ENCODE data around the gene PIEZO2.
"Not testable (repeated sequence)": the region's sequence is repeated elsewhere in the genome, so short reads cannot be mapped to it uniquely, and the experiment has no call there.

The PIEZO2 gene

DNA sequence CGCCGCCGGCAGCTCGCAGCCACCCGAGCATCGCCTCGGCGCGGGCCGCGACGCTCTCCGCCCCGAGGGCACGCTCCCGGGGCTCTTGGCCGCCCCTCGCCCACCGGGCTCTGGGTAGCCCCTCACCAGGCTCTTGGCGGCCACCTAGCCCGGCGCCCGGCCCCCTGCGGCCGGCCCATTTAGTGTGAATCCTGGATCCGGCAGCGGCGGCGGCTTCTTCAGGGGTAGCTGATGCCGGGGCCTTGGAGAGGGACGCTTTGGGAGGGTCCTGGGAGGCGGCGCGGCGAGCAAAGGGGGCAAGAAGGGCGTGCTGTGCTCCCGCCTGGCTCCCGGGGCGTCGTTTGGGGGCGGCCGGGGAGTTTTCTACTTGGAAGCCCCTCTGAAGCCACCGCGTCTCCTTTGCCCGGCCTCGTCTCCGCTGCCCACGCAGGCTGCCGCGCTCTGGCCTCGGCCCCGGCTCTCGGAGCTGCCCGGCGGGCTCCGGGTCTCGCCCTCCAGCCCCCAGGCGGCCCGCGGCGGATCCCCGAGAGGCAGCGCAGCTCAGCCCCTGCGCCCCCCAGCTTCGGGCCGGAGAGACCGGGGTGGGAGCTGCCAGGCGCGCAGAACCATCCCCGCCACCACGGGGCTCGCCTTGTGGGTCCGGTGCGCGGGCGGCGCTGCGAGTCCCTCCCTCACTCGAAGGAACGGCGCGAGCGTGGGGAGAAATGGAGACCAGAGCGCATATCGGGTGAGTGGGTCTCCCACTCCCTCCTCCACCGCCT lies 509 bp downstream of the PIEZO2 start:
- DNase-seq (ENCODE audit: low spot score): peak; percentile 43

DNA sequence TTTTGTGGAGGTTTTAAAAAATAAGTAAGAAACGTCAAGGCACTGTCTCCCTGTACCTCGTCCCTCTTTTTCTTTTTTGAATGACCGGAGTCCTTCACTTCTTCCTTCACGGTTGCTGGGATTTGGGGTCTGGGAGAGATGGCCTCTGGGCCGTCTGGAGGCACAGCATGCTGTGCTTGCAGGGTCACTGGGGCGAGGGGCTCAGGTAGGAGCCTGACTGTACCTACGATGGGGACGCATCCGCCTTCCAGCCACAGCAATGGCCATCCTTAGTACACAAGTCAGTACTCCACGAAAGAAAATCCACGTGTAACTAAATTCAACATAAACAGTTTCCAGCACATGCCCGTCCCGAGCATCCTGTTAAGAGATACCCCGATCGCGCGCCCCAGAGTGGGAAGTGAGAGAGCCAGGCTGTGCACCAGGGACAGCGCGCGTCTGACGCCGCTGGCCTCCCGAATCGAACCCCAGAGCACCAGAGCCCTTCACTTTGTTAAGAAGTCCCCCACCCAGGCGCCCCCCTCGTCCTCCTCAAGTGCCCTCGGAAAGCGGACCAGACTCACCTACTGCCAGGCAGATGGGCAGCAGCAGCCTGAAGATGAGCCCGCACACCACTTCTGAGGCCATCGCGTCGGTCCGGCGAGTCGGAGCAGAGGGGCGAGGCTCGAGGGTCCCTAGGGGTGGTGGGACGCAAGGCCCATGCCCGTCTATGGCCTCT lies 1.2 kb downstream of the PIEZO2 start:
- DNase-seq (ENCODE audit: low spot score): no peak

- no peak for DNase-seq (ENCODE audit: low spot score)
Observed at GRCh38 chr18:11147371-11147951, 1.9 kb downstream of the PIEZO2 start.

GRCh38 chr18:11146947-11147345 lies 2.4 kb downstream of the PIEZO2 start:
- DNase-seq (ENCODE audit: low spot score): peak; percentile 16

GRCh38 chr18:11146238-11146946 lies 3.0 kb downstream of the PIEZO2 start:
- DNase-seq (ENCODE audit: low spot score): peak; percentile 22

DNA sequence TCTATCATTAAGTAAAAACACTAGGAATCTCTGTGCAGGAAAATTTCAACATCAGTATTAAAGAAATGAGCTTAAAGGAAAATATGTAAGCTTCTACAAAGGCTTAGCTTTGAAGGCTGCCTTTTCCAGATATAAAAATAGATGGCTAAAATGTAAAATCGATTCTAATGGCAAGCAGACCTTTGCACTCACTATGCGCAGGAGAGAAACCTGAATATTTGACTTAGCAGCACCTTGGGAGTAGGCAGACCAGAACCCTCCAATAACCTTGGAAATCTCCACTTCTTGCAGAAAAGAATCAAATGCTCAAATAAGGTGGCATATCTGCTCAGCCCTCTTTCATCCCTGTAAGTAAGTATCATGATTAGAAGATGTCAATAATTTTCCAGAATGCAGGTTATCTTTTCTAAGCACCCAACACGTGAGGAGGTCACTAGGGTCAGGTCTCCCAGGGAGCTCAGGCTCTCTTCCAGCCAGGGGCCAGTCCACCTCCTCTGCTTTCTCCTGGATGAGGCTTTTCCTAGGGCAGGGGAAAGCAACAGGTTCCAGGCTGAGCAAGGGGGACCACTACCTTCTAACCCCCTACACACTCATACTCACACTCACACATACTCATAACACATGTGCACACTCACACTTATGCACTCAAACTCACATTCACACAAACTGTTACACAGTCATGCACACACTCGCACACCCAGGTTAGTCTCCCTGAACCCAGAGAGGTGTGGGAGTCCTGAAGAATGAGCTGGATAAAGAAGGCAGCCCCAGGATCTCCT lies 3.8 kb downstream of the PIEZO2 start:
- DNase-seq (ENCODE audit: low spot score): no peak

DNA sequence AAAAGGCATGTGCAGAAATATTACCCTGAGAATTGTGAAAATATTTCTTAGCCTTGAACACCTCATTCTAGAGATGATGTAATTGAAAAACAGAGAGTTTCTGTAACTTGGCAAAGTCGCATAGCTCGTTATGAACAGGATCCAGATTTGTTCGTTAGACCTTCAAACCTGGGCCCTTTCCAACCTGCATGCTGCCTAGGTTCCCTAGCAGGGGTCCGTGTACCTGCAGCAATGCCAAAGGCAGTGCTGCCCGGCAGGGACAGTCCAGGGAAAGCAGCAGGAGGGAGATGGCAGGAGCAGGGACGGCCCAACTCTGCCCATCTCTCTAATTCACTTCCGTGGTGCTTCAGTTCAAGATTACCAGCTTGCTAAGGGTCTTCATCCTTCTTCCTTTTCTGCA lies 12.0 kb downstream of the PIEZO2 start:
- DNase-seq (ENCODE audit: low spot score): no peak

GRCh38 chr18:11136241-11136640 lies 13.1 kb downstream of the PIEZO2 start:
- no peak for DNase-seq (ENCODE audit: low spot score)

DNA sequence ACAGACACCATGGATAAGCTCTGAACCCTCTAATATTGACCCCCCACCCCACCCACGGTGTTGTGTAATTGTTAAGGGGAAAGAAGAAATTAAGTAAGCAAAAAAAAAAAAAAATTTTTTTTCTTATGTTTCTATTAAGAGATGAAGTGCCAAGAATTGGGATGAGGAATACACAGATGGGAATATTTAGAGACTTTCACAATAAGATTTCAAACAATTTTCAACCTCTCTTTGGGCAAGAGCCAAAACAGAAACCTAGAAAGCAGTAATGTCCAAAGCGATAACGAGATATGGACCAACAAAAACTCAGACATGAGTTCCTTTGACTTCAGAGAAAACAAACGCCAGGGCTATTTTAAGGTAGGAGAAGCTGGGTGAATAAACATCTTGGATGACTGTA lies 14.4 kb downstream of the PIEZO2 start:
- no peak for DNase-seq (ENCODE audit: low spot score)

DNA sequence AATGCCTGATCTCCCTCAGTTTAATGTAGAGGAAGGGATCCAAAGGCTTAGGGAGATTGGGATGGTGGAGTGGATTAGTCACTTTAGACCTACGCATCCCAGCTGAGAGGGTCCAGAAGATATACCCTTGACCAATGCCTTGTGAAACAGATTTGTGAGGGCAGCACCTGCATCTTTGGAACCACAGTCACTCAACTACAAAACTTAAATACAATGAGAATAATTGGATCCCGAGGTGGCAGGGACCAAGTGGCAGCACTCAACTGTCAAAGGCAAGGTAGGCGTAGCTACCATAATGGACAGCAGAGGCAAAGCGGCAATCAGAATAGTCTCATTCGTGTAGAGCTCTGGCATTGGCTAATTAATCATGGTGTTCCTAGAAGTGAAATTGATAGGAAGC lies 20.3 kb downstream of the PIEZO2 start:
- not testable (repeated sequence) for DNase-seq (ENCODE audit: low spot score)

DNA sequence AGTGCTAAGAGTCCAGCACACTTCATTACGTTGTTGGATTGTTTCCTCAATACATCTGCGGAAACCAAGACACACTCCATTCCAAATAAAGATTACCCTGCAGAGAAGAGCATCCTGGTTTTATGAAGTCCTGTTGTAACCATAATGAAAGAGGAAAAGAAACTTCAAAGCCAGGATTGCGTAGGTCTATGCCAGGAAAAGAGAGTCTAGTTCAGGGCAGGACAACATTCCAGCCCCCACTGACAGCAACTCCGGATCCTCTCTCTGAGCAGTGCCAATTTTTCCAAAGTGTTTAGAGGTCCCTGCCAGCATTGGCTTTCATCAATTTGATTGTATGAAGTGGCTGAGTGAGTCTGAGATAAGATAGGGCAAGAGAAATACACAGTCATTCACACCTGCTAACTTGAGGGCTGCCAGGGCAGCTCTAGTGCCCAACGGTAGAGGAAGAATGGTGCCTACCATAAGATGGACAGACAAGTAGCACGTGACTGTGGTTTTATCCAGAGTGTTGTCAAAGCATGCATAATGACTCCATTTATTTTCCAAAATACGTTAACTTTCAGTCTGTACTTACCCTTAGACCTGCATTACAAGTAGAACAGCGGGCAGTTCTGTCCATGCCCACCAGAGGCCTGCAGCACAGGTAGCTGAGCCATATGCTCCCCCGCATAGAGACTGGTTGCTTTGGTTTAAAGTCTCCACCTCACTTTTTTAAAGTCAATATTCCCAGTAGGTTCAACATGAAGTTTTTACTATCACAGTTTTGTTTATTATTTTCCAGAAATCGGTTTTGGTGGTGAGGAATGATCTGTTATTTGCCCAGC lies 23.7 kb downstream of the PIEZO2 start:
- no peak for DNase-seq (ENCODE audit: low spot score)

GRCh38 chr18:11124054-11124453 lies 25.3 kb downstream of the PIEZO2 start:
- no peak for DNase-seq (ENCODE audit: low spot score)

- no peak for DNase-seq (ENCODE audit: low spot score)
Observed at GRCh38 chr18:11121443-11121849, 27.9 kb downstream of the PIEZO2 start.

GRCh38 chr18:11119959-11120587 lies 29.3 kb downstream of the PIEZO2 start:
- no peak for DNase-seq (ENCODE audit: low spot score)

DNA sequence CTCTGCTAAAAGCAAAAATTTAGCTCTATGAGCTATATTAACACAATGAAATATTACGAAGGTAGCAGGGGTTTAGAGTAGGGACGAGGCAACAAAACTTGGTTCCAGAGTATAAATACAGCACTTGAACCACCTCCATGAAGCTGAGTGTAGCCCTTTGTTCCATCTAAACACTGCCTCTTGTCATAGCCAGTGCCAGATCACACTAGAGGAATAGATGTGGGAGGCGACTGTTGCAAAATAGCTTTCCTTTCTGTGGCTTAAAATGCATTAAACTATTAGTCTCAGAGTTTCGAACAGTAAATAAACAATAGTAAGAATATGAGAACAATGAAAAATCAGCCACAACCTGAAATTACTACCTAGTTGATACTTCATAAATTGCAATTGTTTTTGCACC lies 29.8 kb downstream of the PIEZO2 start:
- no peak for DNase-seq (ENCODE audit: low spot score)

DNA sequence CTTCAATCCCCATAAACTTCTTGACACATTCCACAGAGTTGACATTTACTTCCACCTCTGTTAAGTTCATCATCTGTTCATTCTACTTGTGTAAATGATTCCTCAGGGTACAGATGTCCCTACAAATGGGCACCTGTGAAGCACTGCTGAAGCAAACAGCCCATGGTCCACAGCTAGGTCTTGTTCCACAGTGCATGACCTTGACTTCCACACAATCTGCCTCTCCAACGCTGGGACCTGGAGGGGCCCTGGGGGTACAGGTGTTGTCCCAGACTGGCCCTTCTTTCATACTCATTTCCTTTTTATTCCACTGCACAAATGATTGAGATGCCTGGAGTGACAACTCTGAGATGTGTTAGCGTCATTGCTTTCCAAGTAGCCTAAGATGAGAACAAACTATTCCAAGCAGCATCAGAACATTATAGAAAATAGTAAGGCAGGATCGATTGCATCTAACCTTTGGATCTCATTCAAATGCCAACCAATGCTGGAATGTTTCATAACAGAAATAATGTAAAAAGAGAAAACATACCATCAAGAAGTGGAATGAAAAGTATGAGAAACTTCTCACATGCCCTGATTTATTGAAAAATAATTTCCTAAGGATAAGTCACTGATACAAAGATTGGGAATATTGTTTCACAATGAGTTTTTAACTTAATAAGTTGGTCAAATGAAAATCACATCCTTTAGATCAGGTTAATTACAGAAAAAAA lies 31.2 kb downstream of the PIEZO2 start:
- no peak for DNase-seq (ENCODE audit: low spot score)

- DNase-seq (ENCODE audit: low spot score): no peak
Observed at GRCh38 chr18:11115276-11115675, 34.1 kb downstream of the PIEZO2 start.

- DNase-seq (ENCODE audit: low spot score): no peak
Observed at GRCh38 chr18:11114653-11115052, 34.7 kb downstream of the PIEZO2 start.

DNA sequence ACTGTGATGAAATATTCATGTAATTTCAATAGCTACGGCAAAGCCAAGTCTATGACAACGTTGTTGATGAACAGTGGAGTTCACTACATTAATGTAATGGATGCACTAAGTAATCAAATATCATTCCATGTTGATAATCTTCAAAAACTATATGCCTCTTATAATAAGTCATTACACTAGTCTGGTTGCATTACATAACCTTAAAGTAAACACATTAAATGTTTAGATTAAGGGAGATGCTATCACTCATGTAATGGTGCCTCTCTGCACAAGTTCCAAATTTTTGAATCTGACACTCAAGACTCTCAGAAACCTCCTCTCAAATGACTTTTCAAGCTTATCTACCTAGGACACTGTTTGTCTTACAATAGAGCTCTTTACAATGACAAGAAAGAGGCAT lies 35.4 kb downstream of the PIEZO2 start:
- no peak for DNase-seq (ENCODE audit: low spot score)

DNA sequence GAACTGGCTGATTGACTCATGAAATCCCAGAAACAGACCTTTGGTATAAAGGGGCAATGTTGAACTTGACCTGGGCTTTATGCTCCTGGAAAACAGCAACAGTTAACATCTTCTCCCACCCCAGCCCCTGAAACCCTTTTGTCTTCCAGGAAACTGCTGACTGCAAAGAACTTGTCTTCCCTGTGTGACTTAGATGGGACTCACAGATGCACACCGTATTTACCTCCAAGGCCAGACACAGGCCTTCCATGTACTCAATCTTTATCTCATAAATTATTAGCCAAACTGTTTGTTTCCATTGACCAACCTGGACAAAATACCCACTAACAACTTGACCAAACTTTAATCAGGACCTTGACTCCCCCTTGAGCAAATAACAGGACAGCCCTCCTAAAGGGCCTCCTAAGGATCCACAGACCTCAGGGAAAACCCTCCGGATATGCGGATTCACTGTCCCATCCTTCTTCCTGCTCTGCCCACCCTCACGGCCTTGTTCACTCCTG lies 36.3 kb downstream of the PIEZO2 start:
- DNase-seq (ENCODE audit: low spot score): no peak

Data from iPS-NIHi11 (cell line).